ENCODE results near the gene SLC39A6. TPM values are rescaled to one million over a fixed set of nuclear protein-coding genes. Genes with fewer than 3 reads are reported as not detected.
"Not testable (repeated sequence)": the region's sequence is repeated elsewhere in the genome, so short reads cannot be mapped to it uniquely, and the experiment has no call there.

The SLC39A6 gene
- total and polyA plus RNA-seq, 5 donors from 2014 or later, result 13.7 to 25.9 (median 24.5) TPM

GRCh38 chr18:36066686-36067054 is 62.5 kb downstream of the SLC39A6 start:
- Histone ChIP-seq H3K4me1 (ENCODE audit: control insufficient read depth, insufficient read depth, low read length, poor library complexity, severe bottlenecking) (peaks cover 21% of the 10 kb centered on the region), H3K9me3 (ENCODE audit: control insufficient read depth in 2 of 2, low read length in 2 of 2) (no peaks in the 10 kb centered on the region), H3K27me3 (ENCODE audit: control insufficient read depth, insufficient read depth, low read length) (no peaks in the 10 kb centered on the region), H3K4me3 (ENCODE audit: low read depth, low read length) (peak overlapping the region; percentile 95), H3K36me3 (ENCODE audit: control insufficient read depth, insufficient read depth, low read length) (no peaks in the 10 kb centered on the region), H3K27ac (ENCODE audit: insufficient read depth, low read length, poor library complexity, severe bottlenecking) (peak overlapping the region; percentile 79)
- H3K4me3 Mint-ChIP-seq, result peak overlapping the region; percentile 95 to 99 (median 98)
- peaks cover 0 to 2% (median 0%) of the 10 kb centered on the region in 7 donors for H3K9me3 Mint-ChIP-seq
- H3K27ac Mint-ChIP-seq, result peak overlapping the region; percentile 60 to 94 (median 93)
- ATAC-seq (ENCODE audit: low read depth in 2 of 2) (no peak), DNase-seq (peak in 1 of 3 donors; percentile 5)
- peaks cover 34 to 51% (median 38%) of the 10 kb centered on the region in 4 donors for H3K4me1 Mint-ChIP-seq
- H3K27me3 Mint-ChIP-seq, result peaks cover 4% of the 10 kb centered on the region
- peaks cover 11% of the 10 kb centered on the region for H3K36me3 Mint-ChIP-seq

- Mint-ChIP-seq H3K27me3 (peaks cover 4% of the 10 kb centered on the region), H3K4me1 (peaks cover 37 to 58% (median 43%) of the 10 kb centered on the region in 4 donors), H3K36me3 (peaks cover 11% of the 10 kb centered on the region), H3K4me3 (peak overlapping the region; percentile 95 to 99 (median 98)), H3K27ac (peak overlapping the region; percentile 7 to 94 (median 93)), H3K9me3 (peaks cover 0 to 2% (median 0%) of the 10 kb centered on the region in 7 donors)
- Histone ChIP-seq H3K4me3 (ENCODE audit: low read depth, low read length) (peak overlapping the region; percentile 95), H3K9me3 (ENCODE audit: control insufficient read depth in 2 of 2, low read length in 2 of 2) (no peaks in the 10 kb centered on the region), H3K27ac (ENCODE audit: insufficient read depth, low read length, poor library complexity, severe bottlenecking) (no peak overlapping the region), H3K27me3 (ENCODE audit: control insufficient read depth, insufficient read depth, low read length) (no peaks in the 10 kb centered on the region), H3K36me3 (ENCODE audit: control insufficient read depth, insufficient read depth, low read length) (no peaks in the 10 kb centered on the region), H3K4me1 (ENCODE audit: control insufficient read depth, insufficient read depth, low read length, poor library complexity, severe bottlenecking) (peaks cover 21% of the 10 kb centered on the region)
- DNase-seq, result no peak
- no peak for ATAC-seq (ENCODE audit: low read depth in 2 of 2)
These were observed 63.1 kb downstream of the SLC39A6 start for GRCh38 chr18:36066001-36066400.

- not testable (repeated sequence) for H3K36me3 ChIP-seq (ENCODE audit: control insufficient read depth, insufficient read depth, low read length); ATAC-seq (ENCODE audit: low read depth in 2 of 2); H3K4me3 ChIP-seq (ENCODE audit: low read depth, low read length); DNase-seq; H3K9me3 Mint-ChIP-seq; H3K27me3 Mint-ChIP-seq; H3K27ac ChIP-seq (ENCODE audit: insufficient read depth, low read length, poor library complexity, severe bottlenecking); H3K27me3 ChIP-seq (ENCODE audit: control insufficient read depth, insufficient read depth, low read length); H3K9me3 ChIP-seq (ENCODE audit: control insufficient read depth in 2 of 2, low read length in 2 of 2)
- H3K4me1 ChIP-seq (ENCODE audit: control insufficient read depth, insufficient read depth, low read length, poor library complexity, severe bottlenecking), result peaks cover 21% of the 10 kb centered on the region
- peaks cover 11% of the 10 kb centered on the region for H3K36me3 Mint-ChIP-seq
- peaks cover 37 to 66% (median 43%) of the 10 kb centered on the region in 4 donors for H3K4me1 Mint-ChIP-seq
- H3K4me3 Mint-ChIP-seq, result peak overlapping the region; percentile 13 to 76 (median 50)
- H3K27ac Mint-ChIP-seq, result peak overlapping the region; percentile 32 to 83 (median 71)
These were observed 64.4 kb downstream of the SLC39A6 start for GRCh38 chr18:36064809-36065079.

DNA sequence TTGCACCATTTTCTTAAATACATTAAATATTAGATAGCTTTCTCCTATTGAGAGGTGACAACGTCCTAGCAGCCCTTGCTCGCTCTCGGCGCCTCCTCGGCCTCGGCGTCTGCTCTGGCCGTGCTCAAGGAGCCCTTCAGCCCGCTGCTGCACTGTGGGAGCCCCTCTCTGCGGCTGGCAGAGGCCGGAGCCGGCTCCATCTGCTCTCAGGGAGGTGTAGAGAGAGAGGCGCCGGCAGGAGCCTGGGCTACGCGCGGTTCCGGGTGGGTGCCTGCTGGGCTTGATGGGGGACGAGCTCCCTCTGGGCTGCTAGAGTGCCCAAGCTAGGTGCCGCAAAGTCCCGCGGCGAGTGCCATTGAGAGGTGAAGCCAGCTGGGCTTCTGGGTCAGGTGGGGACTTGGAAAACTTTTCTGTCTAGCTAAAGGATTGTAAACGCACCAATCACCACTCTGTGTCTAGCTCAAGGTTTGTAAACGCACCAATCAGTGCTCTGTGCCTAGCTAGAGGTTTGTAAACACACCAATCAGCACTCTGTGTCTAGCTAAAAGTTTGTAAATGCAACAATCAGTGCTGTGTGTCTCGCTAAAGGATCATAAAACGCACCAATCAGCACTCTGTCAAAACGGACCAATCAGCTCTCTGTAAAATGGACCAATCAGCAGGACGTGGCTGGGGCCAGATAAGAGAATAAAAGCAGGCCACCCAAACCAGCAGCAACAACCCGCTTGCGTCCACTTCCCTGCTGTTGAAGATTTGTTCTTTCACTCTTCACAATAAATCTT is 64.9 kb downstream of the SLC39A6 start:
- Mint-ChIP-seq H3K36me3 (peaks cover 11% of the 10 kb centered on the region), H3K4me3 (peak overlapping the region in 3 of 4 donors; percentile 13 to 76 (median 44))

DNA sequence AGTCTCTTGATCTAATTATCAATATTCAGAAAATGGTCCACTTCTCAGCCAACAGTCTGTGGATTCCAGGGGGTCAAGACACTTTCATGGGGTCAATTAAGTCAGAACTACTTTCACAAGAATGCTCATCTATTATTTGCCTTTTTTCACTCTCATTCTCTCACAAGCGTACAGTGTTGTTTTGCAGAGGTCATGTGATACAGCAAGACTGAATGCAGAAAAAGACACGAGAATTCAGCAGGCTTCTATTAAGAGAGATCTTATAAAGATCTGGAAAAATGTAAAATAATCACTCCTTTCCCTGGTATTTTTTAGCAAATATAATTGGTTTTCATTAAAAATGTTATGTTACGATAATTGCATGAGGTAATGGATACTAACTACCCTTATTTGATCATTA is 70.5 kb downstream of the SLC39A6 start:
- Mint-ChIP-seq H3K9me3 (peaks cover 0 to 2% (median 0%) of the 10 kb centered on the region in 7 donors), H3K4me3 (no peak overlapping the region), H3K4me1 (peaks cover 27 to 67% (median 34%) of the 10 kb centered on the region in 4 donors), H3K36me3 (peaks cover 5% of the 10 kb centered on the region), H3K27me3 (no peaks in the 10 kb centered on the region), H3K27ac (peak overlapping the region in 1 of 3 donors; percentile 61)
- Histone ChIP-seq H3K27ac (ENCODE audit: insufficient read depth, low read length, poor library complexity, severe bottlenecking) (no peak overlapping the region), H3K27me3 (ENCODE audit: control insufficient read depth, insufficient read depth, low read length) (no peaks in the 10 kb centered on the region), H3K4me1 (ENCODE audit: control insufficient read depth, insufficient read depth, low read length, poor library complexity, severe bottlenecking) (peaks cover 1% of the 10 kb centered on the region), H3K4me3 (ENCODE audit: low read depth, low read length) (no peak overlapping the region), H3K9me3 (ENCODE audit: control insufficient read depth in 2 of 2, low read length in 2 of 2) (no peaks in the 10 kb centered on the region), H3K36me3 (ENCODE audit: control insufficient read depth, insufficient read depth, low read length) (no peaks in the 10 kb centered on the region)
- DNase-seq (no peak), ATAC-seq (ENCODE audit: low read depth in 2 of 2) (no peak)

More for the DNA sequence above, 64.9 kb downstream of the SLC39A6 start:
- Histone ChIP-seq H3K4me3 (ENCODE audit: low read depth, low read length) (no peak overlapping the region), H3K27me3 (ENCODE audit: control insufficient read depth, insufficient read depth, low read length) (no peaks in the 10 kb centered on the region), H3K4me1 (ENCODE audit: control insufficient read depth, insufficient read depth, low read length, poor library complexity, severe bottlenecking) (peaks cover 21% of the 10 kb centered on the region), H3K27ac (ENCODE audit: insufficient read depth, low read length, poor library complexity, severe bottlenecking) (no peak overlapping the region), H3K9me3 (ENCODE audit: control insufficient read depth in 2 of 2, low read length in 2 of 2) (no peaks in the 10 kb centered on the region), H3K36me3 (ENCODE audit: control insufficient read depth, insufficient read depth, low read length) (no peaks in the 10 kb centered on the region)
- DNase-seq (no peak), ATAC-seq (ENCODE audit: low read depth in 2 of 2) (no peak)
- peaks cover 4% of the 10 kb centered on the region for H3K27me3 Mint-ChIP-seq
- H3K27ac Mint-ChIP-seq, result peak overlapping the region; percentile 32 to 83 (median 71)
- peaks cover 37 to 66% (median 43%) of the 10 kb centered on the region in 4 donors for H3K4me1 Mint-ChIP-seq
- no peaks in the 10 kb centered on the region for H3K9me3 Mint-ChIP-seq

Other genes starting within 250 kb of the SLC39A6 start
- 20.3 TPM for gene RPRD1A, start 61.8 kb downstream of the SLC39A6 start, total RNA-seq
- gene RPRD1A, start 61.8 kb downstream of the SLC39A6 start, polyA plus RNA-seq, result 10 to 100 TPM in 2 of 4 donors, 1 to 10 TPM in 2; 8.2 to 12.1 (median 10.1) TPM
- gene ELP2, start 559 bp upstream of the SLC39A6 start, total RNA-seq, result 161 TPM
- gene ELP2, start 559 bp upstream of the SLC39A6 start, polyA plus RNA-seq, result 10 to 100 TPM; 71.0 to 96.6 (median 87.5) TPM
- not detected for gene MOCOS, start 58.2 kb upstream of the SLC39A6 start, total RNA-seq
- gene MOCOS, start 58.2 kb upstream of the SLC39A6 start, polyA plus RNA-seq, result under 1 TPM in 1 of 4 donors, not detected in 3; 0.02 TPM
- gene FHOD3, start 168.4 kb upstream of the SLC39A6 start, total RNA-seq, result not detected
- gene FHOD3, start 168.4 kb upstream of the SLC39A6 start, polyA plus RNA-seq, result not detected